ENCODE measurements around the gene SRI.

Gene SRI

GRCh38 chr7:88212918-88213317 is 6.9 kb downstream of the SRI start:
- TF ChIP-seq FOXM1 (IDR thresholded peaks at IDR 0.05; ENCODE audit: borderline replicate concordance, low read depth) (no peak), TAF1 (IDR thresholded peaks at IDR 0.05; ENCODE audit: low read depth) (no peak), TEAD4 (IDR thresholded peaks at IDR 0.05) (no peak), NFIC (IDR thresholded peaks at IDR 0.05) (no peak), ZBTB7A (IDR thresholded peaks at IDR 0.05; ENCODE audit: low read depth) (no peak), EGR1 (IDR thresholded peaks at IDR 0.05) (no peak), CREB1 (IDR thresholded peaks at IDR 0.05; ENCODE audit: low read depth) (no peak), TCF12 (IDR thresholded peaks at IDR 0.05; ENCODE audit: low read depth) (no peak), USF1 (IDR thresholded peaks at IDR 0.05) (no peak), RAD21 (IDR thresholded peaks at IDR 0.05; ENCODE audit: low read depth) (no peak), YY1 (IDR thresholded peaks at IDR 0.05; ENCODE audit: low read depth) (no peak), REST (IDR thresholded peaks at IDR 0.05; ENCODE audit: low read depth) (no peak)

GRCh38 chr7:88208521-88208920 is 11.3 kb downstream of the SRI start:
- no peak for TF ChIP-seq TAF1 (IDR thresholded peaks at IDR 0.05; ENCODE audit: low read depth)
- no peak for TF ChIP-seq NFIC (IDR thresholded peaks at IDR 0.05)
- TF ChIP-seq CEBPB (IDR thresholded peaks at IDR 0.05), result no peak
- TF ChIP-seq TCF12 (IDR thresholded peaks at IDR 0.05; ENCODE audit: low read depth), result no peak
- no peak for TF ChIP-seq EGR1 (IDR thresholded peaks at IDR 0.05)
- no peak for TF ChIP-seq EP300 (IDR thresholded peaks at IDR 0.05; ENCODE audit: borderline replicate concordance)
- TF ChIP-seq YY1 (IDR thresholded peaks at IDR 0.05; ENCODE audit: low read depth), result no peak
- TF ChIP-seq REST (IDR thresholded peaks at IDR 0.05; ENCODE audit: low read depth), result no peak
- no peak for TF ChIP-seq RAD21 (IDR thresholded peaks at IDR 0.05; ENCODE audit: low read depth)
- TF ChIP-seq TEAD4 (IDR thresholded peaks at IDR 0.05), result no peak
- no peak for TF ChIP-seq MAX (IDR thresholded peaks at IDR 0.05)
- TF ChIP-seq CREB1 (IDR thresholded peaks at IDR 0.05; ENCODE audit: low read depth), result no peak

- TF ChIP-seq FOXM1 (IDR thresholded peaks at IDR 0.05; ENCODE audit: borderline replicate concordance, low read depth) (no peak), RAD21 (IDR thresholded peaks at IDR 0.05; ENCODE audit: low read depth) (no peak), NFIC (IDR thresholded peaks at IDR 0.05) (no peak)
Measured at GRCh38 chr7:88206254-88206653, 13.6 kb downstream of the SRI start.

GRCh38 chr7:88205179-88205578 is 14.7 kb downstream of the SRI start:
- TF ChIP-seq CEBPB (IDR thresholded peaks at IDR 0.05), result no peak
- no peak for TF ChIP-seq TCF12 (IDR thresholded peaks at IDR 0.05; ENCODE audit: low read depth)
- TF ChIP-seq FOXM1 (IDR thresholded peaks at IDR 0.05; ENCODE audit: borderline replicate concordance, low read depth), result no peak
- no peak for TF ChIP-seq NFIC (IDR thresholded peaks at IDR 0.05)
- TF ChIP-seq ZBTB7A (IDR thresholded peaks at IDR 0.05; ENCODE audit: low read depth), result no peak
- no peak for TF ChIP-seq EGR1 (IDR thresholded peaks at IDR 0.05)
- no peak for TF ChIP-seq TEAD4 (IDR thresholded peaks at IDR 0.05)
- TF ChIP-seq EP300 (IDR thresholded peaks at IDR 0.05; ENCODE audit: borderline replicate concordance), result no peak
- no peak for TF ChIP-seq USF1 (IDR thresholded peaks at IDR 0.05)
- no peak for TF ChIP-seq TAF1 (IDR thresholded peaks at IDR 0.05; ENCODE audit: low read depth)
- no peak for TF ChIP-seq MAX (IDR thresholded peaks at IDR 0.05)
- no peak for TF ChIP-seq CREB1 (IDR thresholded peaks at IDR 0.05; ENCODE audit: low read depth)
- TF ChIP-seq RAD21 (IDR thresholded peaks at IDR 0.05; ENCODE audit: low read depth), result no peak
- no peak for TF ChIP-seq REST (IDR thresholded peaks at IDR 0.05; ENCODE audit: low read depth)
- TF ChIP-seq YY1 (IDR thresholded peaks at IDR 0.05; ENCODE audit: low read depth), result no peak

All from Ishikawa (cell line).